Measurements from ENCODE around the gene RNF121. TPM values are rescaled to one million over a fixed set of nuclear protein-coding genes. Genes with fewer than 3 reads are reported as not detected.

Gene RNF121
- polyA plus RNA-seq, 3 donors: 46.4 to 46.8 (median 46.4) TPM

GRCh38 chr11:71979602-71980001, 50.8 kb downstream of the RNF121 start:
- DNase-seq (ENCODE audit: low read depth in 3 of 3, low spot score in 2 of 3): no peak

DNA sequence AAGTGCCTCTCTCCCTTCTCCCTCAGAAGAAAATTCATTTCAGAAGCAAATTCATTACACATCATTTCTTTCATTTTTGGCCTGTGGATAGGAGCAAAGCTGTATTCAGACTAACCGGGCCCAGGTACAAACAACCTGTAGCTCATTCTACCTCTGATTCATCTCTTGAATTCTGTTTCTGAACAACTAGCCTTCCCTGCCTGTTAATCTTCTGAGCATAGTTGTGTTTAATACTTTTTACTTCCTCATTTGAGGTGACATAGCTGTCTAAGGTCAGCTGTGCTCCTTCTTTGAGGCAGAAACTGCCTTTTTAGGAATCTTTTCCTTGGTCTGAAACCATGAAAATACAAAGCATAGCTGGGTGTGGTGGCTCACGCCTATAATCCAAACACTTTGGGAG, 57.3 kb downstream of the RNF121 start:
- no peak for DNase-seq (ENCODE audit: low read depth in 3 of 3, low spot score in 2 of 3)

DNA sequence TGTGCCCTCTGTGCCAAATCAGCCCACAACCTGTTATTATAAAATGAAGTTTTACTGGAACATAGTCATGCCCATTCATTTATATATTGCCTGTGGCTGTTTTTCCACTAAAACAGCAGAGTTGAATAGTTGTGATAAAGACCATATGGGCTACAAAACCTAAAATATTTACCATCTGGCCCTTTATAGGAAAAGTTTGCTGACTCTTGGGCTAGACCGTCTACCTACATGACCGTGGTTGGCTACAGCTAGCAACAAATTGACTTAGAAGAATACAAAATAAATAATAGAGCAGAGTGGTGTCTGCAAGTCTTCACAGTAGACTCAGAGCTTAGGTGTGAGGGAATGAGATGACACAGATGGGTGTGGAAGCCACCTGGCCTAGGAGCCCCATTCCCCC, 58.7 kb downstream of the RNF121 start:
- no peak for DNase-seq (ENCODE audit: low read depth in 3 of 3, low spot score in 2 of 3)

GRCh38 chr11:71988050-71988449, 59.2 kb downstream of the RNF121 start:
- no peak for DNase-seq (ENCODE audit: low read depth in 3 of 3, low spot score in 2 of 3)

GRCh38 chr11:71990701-71991100, 61.9 kb downstream of the RNF121 start:
- no peak for DNase-seq (ENCODE audit: low read depth in 3 of 3, low spot score in 2 of 3)

DNA sequence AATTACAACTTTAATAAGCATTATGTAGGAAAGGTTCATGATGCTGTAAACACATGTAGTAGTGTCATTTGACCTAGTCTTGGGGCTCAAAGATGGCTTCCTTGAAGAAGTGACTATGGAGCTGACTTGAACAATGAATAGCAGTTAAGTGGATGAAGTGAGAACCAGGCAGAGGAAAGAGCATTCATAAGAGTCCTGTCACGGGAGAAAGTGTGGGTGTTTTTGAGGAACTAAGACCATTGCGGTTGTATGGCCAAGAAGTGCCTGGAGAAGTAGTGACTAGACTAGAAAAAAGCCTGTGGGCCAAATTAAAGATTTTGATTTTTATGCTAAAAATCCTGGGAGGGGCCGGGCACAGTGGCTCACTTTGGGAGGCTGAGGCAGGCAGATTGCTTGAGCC, 62.6 kb downstream of the RNF121 start:
- no peak for DNase-seq (ENCODE audit: low read depth in 3 of 3, low spot score in 2 of 3)

DNA sequence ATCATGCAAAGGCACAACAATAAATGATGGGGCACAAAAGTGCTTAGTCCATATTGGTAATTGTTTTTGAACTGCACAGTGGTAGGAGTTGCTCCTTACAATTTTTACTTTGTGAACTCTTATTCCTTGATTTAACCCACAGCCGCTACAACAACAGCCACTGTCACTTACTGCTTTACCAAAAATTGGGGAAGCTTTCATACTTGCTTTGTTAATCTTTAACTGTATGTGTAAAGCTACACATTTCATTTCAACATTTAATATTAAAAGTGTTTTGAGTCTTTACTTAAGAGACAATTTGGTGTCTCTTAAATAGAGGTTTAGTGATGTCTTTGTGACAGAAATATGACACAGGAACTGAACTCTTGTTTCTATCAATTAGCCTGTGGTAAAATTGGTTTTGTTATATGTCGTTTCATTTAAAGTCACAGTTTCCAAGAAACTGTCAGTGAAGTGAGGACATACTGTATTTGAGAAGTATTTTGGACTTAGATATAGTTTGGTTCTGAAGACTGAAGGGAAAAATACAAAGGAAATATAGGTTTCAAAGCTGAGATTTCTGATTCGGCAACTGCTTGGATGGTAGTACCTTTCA, 63.4 kb downstream of the RNF121 start:
- DNase-seq (ENCODE audit: low read depth in 3 of 3, low spot score in 2 of 3): no peak

DNA sequence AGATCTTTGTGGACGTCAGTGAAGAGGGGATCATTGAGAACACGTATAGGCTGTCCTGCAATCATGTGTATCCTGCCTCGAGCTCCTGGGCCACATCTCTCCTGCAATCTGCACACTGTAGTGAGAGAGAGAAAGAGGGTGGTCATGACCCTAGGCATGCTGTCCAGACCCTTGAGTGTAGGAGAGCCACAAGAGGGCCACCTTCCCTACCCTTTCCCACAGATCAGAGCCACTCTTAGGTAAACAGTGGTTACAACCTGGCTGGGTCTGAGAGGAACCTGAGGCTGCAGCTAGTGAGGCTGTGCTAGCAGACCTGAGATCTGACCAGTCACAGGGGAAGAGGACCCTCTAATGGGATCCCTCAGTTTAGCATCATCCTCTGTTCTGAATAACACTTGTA, 65.9 kb downstream of the RNF121 start:
- DNase-seq (ENCODE audit: low read depth in 3 of 3, low spot score in 2 of 3): no peak

- no peak for DNase-seq (ENCODE audit: low read depth in 3 of 3, low spot score in 2 of 3)
Measured at GRCh38 chr11:71995726-71996291, 67.0 kb downstream of the RNF121 start.

GRCh38 chr11:71996517-71996916, 67.7 kb downstream of the RNF121 start:
- DNase-seq (ENCODE audit: low read depth in 3 of 3, low spot score in 2 of 3): no peak

DNA sequence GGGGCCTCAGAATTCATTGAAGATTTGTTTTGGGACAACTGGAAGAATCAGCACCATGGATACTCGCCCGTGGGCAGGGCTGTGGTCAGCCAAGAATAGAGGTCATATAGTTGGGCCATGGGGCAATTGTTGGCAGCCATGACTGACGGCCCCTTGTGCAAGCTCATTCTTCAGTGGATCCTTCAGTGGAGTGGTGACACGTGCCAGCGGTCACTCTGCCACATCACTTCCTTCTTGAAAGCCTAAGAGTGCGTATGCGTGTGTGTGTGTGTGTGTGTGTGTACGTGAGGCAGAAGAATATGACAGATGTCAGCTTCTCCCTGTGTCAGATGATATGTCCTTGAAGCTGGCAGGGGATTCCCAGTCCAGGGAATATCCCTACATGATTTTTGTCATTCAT, 68.1 kb downstream of the RNF121 start:
- DNase-seq (ENCODE audit: low read depth in 3 of 3, low spot score in 2 of 3): no peak

- no peak for DNase-seq (ENCODE audit: low read depth in 3 of 3, low spot score in 2 of 3)
Measured at GRCh38 chr11:71997594-71997993, 68.7 kb downstream of the RNF121 start.

DNA sequence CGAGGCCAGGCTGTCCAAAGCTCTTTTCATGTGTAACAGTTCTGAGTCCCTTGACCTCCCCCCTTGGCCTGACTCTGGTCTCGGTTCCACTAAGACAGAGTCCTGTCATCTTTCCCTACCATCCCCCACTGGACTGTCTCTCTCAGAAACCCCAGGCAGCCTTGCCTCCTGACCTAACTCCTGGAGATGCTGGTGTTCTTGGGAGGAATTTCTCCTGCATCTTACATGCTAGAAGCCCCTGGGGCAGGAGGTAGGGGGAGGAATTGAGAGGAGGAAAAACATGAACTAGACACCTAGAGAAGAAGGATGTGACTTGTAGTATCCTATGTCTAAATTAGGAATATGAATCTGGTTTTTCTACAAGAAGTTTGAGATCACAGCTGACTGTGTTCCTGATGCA, 69.2 kb downstream of the RNF121 start:
- DNase-seq (ENCODE audit: low read depth in 3 of 3, low spot score in 2 of 3): no peak

- DNase-seq (ENCODE audit: low read depth in 3 of 3, low spot score in 2 of 3): no peak
Measured at GRCh38 chr11:71998649-71999310, 69.9 kb downstream of the RNF121 start, which contains the start of gene IL18BP. IL18BP (plus strand) TSS chr11:71998909; CDS start chr11:71999985, 1,076 bp downstream.

DNA sequence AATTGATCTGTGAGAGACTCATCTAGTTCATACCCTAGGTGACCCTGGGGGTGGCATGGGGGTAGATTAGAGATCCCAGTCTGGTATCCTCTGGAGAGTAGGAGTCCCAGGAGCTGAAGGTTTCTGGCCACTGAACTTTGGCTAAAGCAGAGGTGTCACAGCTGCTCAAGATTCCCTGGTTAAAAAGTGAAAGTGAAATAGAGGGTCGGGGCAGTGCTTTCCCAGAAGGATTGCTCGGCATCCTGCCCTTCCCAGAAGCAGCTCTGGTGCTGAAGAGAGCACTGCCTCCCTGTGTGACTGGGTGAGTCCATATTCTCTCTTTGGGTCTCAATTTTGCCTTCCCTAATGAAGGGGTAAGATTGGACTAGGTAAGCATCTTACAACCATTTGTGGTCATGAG, 70.5 kb downstream of the RNF121 start:
- no peak for DNase-seq (ENCODE audit: low read depth in 3 of 3, low spot score in 2 of 3)

DNA sequence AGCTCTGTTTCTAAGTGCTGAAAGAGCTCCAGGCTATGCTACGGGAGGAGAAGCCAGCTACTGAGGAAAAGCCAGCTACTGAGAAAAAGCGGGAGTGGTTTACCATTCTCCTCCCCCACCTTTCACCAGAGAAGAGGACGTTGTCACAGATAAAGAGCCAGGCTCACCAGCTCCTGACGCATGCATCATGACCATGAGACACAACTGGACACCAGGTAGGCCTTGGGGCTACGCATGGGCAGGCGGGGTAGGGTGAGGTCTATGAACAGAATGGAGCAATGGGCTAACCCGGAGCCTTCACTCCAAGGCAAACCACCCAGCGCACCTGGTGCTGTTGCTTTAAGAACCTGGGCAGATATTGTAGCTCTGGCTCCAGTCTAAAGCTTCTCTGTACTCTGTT, 71.0 kb downstream of the RNF121 start:
- no peak for DNase-seq (ENCODE audit: low read depth in 3 of 3, low spot score in 2 of 3)

- DNase-seq (ENCODE audit: low read depth in 3 of 3, low spot score in 2 of 3): no peak
Measured at GRCh38 chr11:72000202-72000867, 71.5 kb downstream of the RNF121 start.

GRCh38 chr11:72001285-72001684, 72.4 kb downstream of the RNF121 start:
- DNase-seq (ENCODE audit: low read depth in 3 of 3, low spot score in 2 of 3): no peak

- no peak for DNase-seq (ENCODE audit: low read depth in 3 of 3, low spot score in 2 of 3)
Measured at GRCh38 chr11:72001834-72002591, 73.2 kb downstream of the RNF121 start.

DNA sequence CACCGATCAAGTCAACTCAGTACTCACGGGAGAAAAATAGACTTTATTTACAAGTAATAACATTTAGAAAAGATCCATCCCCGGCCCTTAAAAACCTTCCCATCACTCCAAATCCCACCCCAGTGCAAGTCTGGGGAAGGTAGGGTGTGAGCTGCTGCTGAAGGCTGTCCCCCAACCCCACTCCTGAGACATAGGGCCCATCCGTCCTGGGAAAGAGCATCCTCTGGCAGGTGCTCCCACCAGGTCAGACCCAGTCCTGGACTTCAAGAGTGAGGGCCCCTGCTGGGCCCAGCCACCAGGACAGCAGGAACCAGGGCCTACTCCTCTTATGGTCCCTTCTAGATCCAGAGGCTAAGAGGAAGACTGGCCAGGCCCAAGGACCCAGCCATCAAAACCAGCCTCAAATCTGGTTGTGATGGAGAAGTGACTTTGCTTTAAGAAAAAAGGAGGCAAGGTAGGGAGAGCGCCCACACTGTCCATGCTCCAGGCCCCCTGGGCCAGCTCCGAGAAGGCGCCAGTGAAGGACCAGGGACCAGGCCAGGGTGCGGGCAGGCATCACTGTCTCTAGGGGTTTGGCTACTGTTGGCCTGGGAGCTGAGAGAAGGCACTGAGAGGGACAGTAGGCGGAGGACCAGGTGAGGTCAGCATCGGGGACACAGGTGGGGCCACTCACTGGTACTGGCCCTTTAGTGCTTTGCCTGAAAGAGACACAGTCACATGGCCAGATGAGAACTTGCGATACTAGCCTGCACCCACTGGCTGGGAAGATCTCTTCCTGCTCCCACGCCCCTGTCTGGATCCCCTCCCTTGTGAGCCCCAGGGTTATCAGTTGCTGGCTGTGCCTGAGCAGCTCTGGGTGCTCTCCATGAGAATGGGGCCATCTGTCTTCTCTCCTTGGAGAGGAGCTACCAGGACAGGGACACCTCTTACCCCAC, 74.3 kb downstream of the RNF121 start:
- no peak for DNase-seq (ENCODE audit: low read depth in 3 of 3, low spot score in 2 of 3)
